GM12801 (cell line): ENCODE measurements around the gene ANKRD34A.

Source experiments
- CTCF ChIP-seq: IDR thresholded peaks from one replicate; pipeline ENCODE4 v1.5.1; 2011; ENCODE audit warnings: control low read depth; ENCODE audit not compliant: insufficient read length; ENCODE audit errors: extremely low read depth

The ANKRD34A gene

GRCh38 chr1:145957443-145958319, 6.7 kb downstream of the ANKRD34A start, which contains the start of gene LIX1L:
LIX1L (minus strand) TSS chr1:145958017; CDS start chr1:145957927, 90 bp downstream.
- no peak for TF ChIP-seq CTCF

- TF ChIP-seq CTCF, result no peak
These were observed 7.5 kb downstream of the ANKRD34A start for GRCh38 chr1:145956781-145957442.

GRCh38 chr1:145956361-145956760, 8.0 kb downstream of the ANKRD34A start:
- TF ChIP-seq CTCF, result no peak

GRCh38 chr1:145955436-145955835, 8.9 kb downstream of the ANKRD34A start:
- no peak for TF ChIP-seq CTCF

GRCh38 chr1:145953861-145954260, 10.5 kb downstream of the ANKRD34A start:
- no peak for TF ChIP-seq CTCF

- no peak for TF ChIP-seq CTCF
These were observed 11.5 kb downstream of the ANKRD34A start for GRCh38 chr1:145952903-145953302.

GRCh38 chr1:145951526-145951925, 12.8 kb downstream of the ANKRD34A start:
- TF ChIP-seq CTCF, result no peak
